Hepatocyte (in vitro differentiated cells): ENCODE results near the gene TMEM176B. TPM values are rescaled to one million over a fixed set of nuclear protein-coding genes. Genes with fewer than 3 reads are reported as not detected.

Experiments used
- DNase-seq: peaks from one replicate; pipeline ENCODE4 v3.0.0-alpha.2; 2016; ENCODE audit warnings: low spot score
- H2AFZ ChIP-seq: fragments of 200-600 bp; sonication (generic); 2 replicates; pipeline ENCODE4 v1.6.0; 2016; ENCODE audit warnings: antibody characterized with exemption, mild to moderate bottlenecking
- H3K27ac ChIP-seq: fragments of 200-600 bp; sonication (generic); 2 replicates; pipeline ENCODE4 v1.5.1; 2016; ENCODE audit warnings: mild to moderate bottlenecking
- H3K27me3 ChIP-seq: fragments of 200-600 bp; sonication (generic); 2 replicates; pipeline ENCODE4 v1.6.1; 2016
- H3K36me3 ChIP-seq: fragments of 200-600 bp; sonication (generic); replicated peaks from 2 replicates; pipeline ENCODE4 v1.5.1; 2016; ENCODE audit warnings: low read depth; ENCODE audit not compliant: insufficient read depth
- H3K4me1 ChIP-seq: fragments of 200-600 bp; sonication (generic); 2 replicates; pipeline ENCODE4 v1.5.1; 2016; ENCODE audit warnings: mild to moderate bottlenecking, moderate library complexity; ENCODE audit not compliant: insufficient read depth
- H3K4me2 ChIP-seq: fragments of 200-600 bp; sonication (generic); 2 replicates; pipeline ENCODE4 v1.6.0; 2016
- H3K4me3 ChIP-seq: fragments of 200-600 bp; sonication (generic); 2 replicates; pipeline ENCODE4 v1.5.1; 2016; ENCODE audit warnings: mild to moderate bottlenecking
- H3K79me2 ChIP-seq: fragments of 200-600 bp; sonication (generic); 2 replicates; pipeline ENCODE4 v1.6.0; 2017; ENCODE audit warnings: mild to moderate bottlenecking
- H3K9me2 ChIP-seq: fragments of 200-600 bp; sonication (generic); replicated peaks from 2 replicates; pipeline ENCODE4 v1.6.0; 2017; ENCODE audit warnings: mild to moderate bottlenecking; ENCODE audit not compliant: insufficient read depth
- H3K9me3 ChIP-seq: fragments of 200-600 bp; sonication (generic); 2 replicates; pipeline ENCODE4 v1.5.1; 2016; ENCODE audit warnings: low read depth, mild to moderate bottlenecking
- H4K20me1 ChIP-seq: fragments of 200-600 bp; sonication (generic); 2 replicates; pipeline ENCODE4 v1.6.0; 2016; ENCODE audit warnings: mild to moderate bottlenecking; ENCODE audit not compliant: insufficient read depth, poor library complexity, severe bottlenecking
- EZH2 ChIP-seq: fragments of 200-600 bp; sonication (generic); IDR thresholded peaks from 2 replicates; pipeline ENCODE4 v1.6.1; 2016; ENCODE audit warnings: antibody characterized with exemption, mild to moderate bottlenecking, borderline replicate concordance
- EZH2phosphoT487 ChIP-seq: fragments of 200-600 bp; sonication (generic); IDR thresholded peaks from one replicate; pipeline ENCODE4 v1.6.1; 2018; ENCODE audit warnings: antibody characterized with exemption, mild to moderate bottlenecking, low read depth, moderate library complexity; ENCODE audit not compliant: unreplicated experiment, severe bottlenecking
- WGBS: methylation state at CpG from one replicate; pipeline ENCODE4 v1.1.6; 2016; ENCODE audit warnings: low lambda C conversion rate; ENCODE audit errors: missing lambda C conversion rate; 5-methylcytosine and 5-hydroxymethylcytosine counted together
- polyA plus RNA-seq: library from polyadenylated mRNA; unstranded; fragments of >200 nt; fragmentation: Nextera tagmentation; extraction: Ambion mirVana; gene quantifications from 2 replicates; pipeline ENCODE4 v1.2.1, GENCODE V29; 2016
- total RNA-seq: library from RNA; depleted of rRNA; stranded (reverse); fragments of >200 nt; gene quantifications from 2 replicates; pipeline ENCODE4 v1.2.3, GENCODE V29; 2014
- TF ChIP-seq, protein P1 (sequence below): fragments of 200-600 bp; sonication (generic); IDR thresholded peaks from 2 replicates; pipeline ENCODE4 v1.5.1; 2016; ENCODE audit warnings: antibody characterized with exemption, mild to moderate bottlenecking; ENCODE audit not compliant: poor library complexity

TMEM176B gene
- total and polyA plus RNA-seq, 2 experiments from 2014 or later = 200 to 204 TPM

GRCh38 chr7:150791746-150792452 lies 8.3 kb downstream of the TMEM176B start:
- Histone ChIP-seq H3K36me3 (no peaks in the 10 kb centered on the region), H3K4me1 (peaks cover 14% of the 10 kb centered on the region), H3K9me3 (no peaks in the 10 kb centered on the region), H2AFZ (no peak overlapping the region), H3K4me3 (no peak overlapping the region), H3K9me2 (no peaks in the 10 kb centered on the region), H3K27me3 (no peaks in the 10 kb centered on the region), H4K20me1 (no peaks in the 10 kb centered on the region), H3K4me2 (no peak overlapping the region), H3K79me2 (no peaks in the 10 kb centered on the region), H3K27ac (no peak overlapping the region)
- DNase-seq = no peak
- TF ChIP-seq EZH2phosphoT487 (no peak), EZH2 (no peak)
- TF ChIP-seq, protein P1, sequence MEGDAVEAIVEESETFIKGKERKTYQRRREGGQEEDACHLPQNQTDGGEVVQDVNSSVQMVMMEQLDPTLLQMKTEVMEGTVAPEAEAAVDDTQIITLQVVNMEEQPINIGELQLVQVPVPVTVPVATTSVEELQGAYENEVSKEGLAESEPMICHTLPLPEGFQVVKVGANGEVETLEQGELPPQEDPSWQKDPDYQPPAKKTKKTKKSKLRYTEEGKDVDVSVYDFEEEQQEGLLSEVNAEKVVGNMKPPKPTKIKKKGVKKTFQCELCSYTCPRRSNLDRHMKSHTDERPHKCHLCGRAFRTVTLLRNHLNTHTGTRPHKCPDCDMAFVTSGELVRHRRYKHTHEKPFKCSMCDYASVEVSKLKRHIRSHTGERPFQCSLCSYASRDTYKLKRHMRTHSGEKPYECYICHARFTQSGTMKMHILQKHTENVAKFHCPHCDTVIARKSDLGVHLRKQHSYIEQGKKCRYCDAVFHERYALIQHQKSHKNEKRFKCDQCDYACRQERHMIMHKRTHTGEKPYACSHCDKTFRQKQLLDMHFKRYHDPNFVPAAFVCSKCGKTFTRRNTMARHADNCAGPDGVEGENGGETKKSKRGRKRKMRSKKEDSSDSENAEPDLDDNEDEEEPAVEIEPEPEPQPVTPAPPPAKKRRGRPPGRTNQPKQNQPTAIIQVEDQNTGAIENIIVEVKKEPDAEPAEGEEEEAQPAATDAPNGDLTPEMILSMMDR = no peak
- 91% methylated on average over 12 of the region's 12 CpGs for WGBS

DNA sequence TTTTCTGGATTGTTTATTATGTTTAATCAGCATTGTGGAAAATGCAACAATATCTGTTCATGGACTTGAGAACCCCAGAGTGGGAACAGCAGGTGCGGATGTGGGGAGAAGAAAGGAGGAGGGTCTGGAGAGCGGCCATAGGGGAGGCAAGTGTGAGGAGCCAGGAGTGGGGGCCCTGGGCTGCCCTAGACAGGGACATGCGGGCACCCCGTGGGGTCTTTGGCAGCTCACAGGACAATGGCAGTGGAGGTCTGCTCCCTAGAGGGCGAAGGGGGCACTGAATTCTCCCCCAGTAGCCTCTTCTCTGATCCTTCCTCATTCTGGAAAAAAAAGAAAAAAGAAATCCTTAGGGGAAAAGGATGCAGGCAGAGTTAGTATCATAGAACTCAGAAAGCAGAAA lies 8.9 kb downstream of the TMEM176B start:
- no peaks in the 10 kb centered on the region for H3K27me3 ChIP-seq
- 82% methylated on average over 5 of the region's 5 CpGs for WGBS
- no peaks in the 10 kb centered on the region for H3K9me3 ChIP-seq
- no peaks in the 10 kb centered on the region for H3K9me2 ChIP-seq
- H3K36me3 ChIP-seq = no peaks in the 10 kb centered on the region
- TF ChIP-seq, protein P1 = no peak
- TF ChIP-seq EZH2 (no peak), EZH2phosphoT487 (no peak)
- no peak overlapping the region for H3K27ac ChIP-seq
- DNase-seq = no peak
- H3K79me2 ChIP-seq = no peaks in the 10 kb centered on the region
- H3K4me3 ChIP-seq = no peak overlapping the region
- H3K4me2 ChIP-seq = no peak overlapping the region
- no peak overlapping the region for H2AFZ ChIP-seq
- H4K20me1 ChIP-seq = no peaks in the 10 kb centered on the region
- peaks cover 16% of the 10 kb centered on the region for H3K4me1 ChIP-seq

DNA sequence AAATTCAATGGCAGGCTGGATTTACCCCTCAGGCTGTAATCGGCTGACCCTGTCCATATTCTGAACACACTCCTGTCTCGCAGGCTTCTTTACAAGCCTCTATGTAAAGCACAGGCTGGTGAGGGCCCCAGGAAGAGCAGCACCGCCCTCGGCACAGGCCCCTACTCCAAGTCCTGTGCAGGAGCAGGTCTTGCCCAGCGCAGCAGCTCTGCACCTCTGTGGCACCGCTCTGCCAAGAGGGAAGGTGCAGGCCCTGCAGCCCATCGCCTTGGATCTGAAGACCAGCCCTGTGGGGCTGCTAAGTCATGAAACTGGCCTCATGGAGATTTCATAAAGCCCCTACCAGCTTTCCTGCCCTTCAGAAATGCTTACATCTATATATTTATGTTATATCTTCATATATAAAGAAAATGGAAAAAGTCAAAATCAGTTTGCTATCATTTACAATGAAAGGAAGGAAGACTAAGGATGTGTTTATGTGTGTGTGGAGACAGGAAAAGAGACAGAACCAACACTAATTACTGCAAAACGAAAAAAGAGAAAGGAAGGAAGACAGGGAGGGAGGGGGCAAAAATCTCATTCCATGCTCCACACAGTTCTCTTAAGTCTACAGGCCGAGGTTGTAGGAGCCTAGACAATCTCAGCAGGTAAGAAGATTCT lies 9.6 kb downstream of the TMEM176B start:
- H3K79me2 ChIP-seq = no peaks in the 10 kb centered on the region
- no peaks in the 10 kb centered on the region for H3K9me3 ChIP-seq
- TF ChIP-seq EZH2 (no peak), EZH2phosphoT487 (no peak)
- TF ChIP-seq, protein P1 = no peak
- H4K20me1 ChIP-seq = no peaks in the 10 kb centered on the region
- no peak overlapping the region for H3K27ac ChIP-seq
- H2AFZ ChIP-seq = no peak overlapping the region
- H3K9me2 ChIP-seq = no peaks in the 10 kb centered on the region
- no peak overlapping the region for H3K4me2 ChIP-seq
- H3K27me3 ChIP-seq = no peaks in the 10 kb centered on the region
- 90% methylated on average over 9 of the region's 9 CpGs for WGBS
- H3K36me3 ChIP-seq = no peaks in the 10 kb centered on the region
- H3K4me1 ChIP-seq = peaks cover 22% of the 10 kb centered on the region
- H3K4me3 ChIP-seq = no peak overlapping the region
- no peak for DNase-seq
